8988T (cell line): ENCODE data around the gene VSIG2.
A peak's percentile ranks its signal among the peaks of the same experiment; 100 is the strongest.

ENCODE experiments used
- DNase-seq: peaks from one replicate; pipeline ENCODE4 v3.0.0; 2011

Gene VSIG2

DNA sequence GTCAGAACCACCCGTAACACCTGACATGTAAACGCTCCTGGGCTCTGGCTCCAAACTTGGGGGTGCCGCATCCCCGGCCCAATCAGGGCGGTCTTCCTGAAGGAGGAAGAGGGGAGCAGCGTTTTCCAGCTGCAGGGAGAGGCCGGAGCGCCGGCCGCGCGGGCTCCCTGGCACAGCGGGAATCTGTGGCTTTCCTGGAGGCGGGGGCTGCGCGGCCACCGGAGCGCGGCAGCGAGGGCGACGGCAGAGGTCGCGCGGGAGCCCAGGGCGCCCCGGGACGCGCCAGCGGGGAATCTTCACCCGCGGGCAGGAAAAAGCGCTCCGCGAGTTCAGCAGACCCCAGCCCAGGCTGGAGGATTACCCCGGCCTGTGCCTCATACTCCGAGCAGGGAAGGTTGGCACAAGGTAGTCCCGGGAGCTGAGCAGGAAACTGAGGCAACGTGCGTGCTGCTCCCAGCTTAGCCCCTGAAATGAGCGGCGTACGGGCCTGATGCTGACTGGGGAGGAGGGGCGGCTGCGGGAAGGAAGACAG lies 10.6 kb upstream of the VSIG2 start:
- no peak for DNase-seq

DNA sequence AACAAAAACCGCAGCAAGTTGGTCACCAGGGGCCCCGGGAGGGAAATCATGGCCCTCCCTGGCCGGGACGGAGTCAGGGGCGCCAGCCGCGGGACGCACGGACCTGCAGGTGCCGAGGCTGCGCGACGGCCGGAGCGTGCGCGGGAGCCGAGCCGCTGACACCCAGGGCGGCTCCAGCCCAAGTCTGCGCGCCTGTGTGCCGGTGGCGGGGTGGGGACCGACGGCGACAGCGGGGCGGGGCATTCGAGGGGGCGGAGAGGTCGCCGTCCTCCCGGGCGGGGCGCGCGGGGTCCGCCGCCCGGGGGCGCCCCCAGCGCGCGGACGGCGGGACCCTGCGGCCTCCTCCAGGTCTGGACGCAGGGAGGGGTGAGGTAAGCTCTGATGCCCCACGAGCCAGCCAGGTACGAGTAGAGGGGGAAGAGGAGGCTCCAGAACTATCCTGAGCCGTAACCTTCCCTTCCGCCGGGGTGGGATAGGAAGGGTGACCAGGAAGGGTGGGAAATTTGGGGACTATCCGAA lies 10.1 kb upstream of the VSIG2 start, which contains the start of gene ESAM:
Gene ESAM (minus strand): TSS at position 186 of the 519 bp plus-strand sequence. CDS start 136 bp downstream, at position 50.
- DNase-seq, result peak; percentile 88

DNA sequence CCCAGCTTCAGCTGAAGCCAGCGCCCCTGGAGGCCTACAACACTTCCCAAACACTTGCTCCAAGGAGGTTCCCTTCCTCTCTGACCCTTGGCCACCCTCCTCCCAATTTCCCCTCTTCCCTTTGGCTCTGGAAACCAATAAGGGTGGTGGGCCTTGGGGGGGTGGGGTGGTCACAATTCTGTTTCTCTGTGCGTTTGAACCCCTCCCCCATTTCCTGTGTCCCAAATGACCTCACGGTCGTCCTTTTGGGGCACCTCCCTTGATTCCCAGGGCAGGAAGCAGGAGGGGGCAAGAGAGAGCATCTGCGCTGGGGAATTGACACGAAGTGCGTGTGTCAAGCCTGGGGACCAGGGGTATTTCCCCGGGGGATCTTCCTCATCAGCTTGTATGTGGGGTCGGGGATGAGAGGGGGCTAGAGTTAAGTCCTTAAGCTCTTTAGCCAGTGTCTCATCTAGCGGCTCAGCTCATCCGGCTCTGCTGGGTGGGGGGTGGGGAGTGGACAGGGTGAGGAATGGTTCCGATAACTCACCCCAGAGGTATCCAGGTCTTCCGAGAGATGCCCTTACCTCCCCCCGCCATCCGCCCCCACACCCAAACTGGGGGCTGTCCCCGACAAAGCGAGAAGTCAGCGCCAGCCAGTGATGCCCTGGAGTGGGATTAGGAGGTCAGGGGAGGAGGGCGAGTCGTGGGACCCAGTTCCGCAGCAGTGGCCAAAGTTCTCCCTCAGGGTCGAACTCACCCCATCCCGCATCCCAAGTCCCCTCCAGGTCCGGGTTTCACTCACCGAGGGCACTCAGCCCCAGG lies 9.4 kb upstream of the VSIG2 start:
- no peak for DNase-seq

DNA sequence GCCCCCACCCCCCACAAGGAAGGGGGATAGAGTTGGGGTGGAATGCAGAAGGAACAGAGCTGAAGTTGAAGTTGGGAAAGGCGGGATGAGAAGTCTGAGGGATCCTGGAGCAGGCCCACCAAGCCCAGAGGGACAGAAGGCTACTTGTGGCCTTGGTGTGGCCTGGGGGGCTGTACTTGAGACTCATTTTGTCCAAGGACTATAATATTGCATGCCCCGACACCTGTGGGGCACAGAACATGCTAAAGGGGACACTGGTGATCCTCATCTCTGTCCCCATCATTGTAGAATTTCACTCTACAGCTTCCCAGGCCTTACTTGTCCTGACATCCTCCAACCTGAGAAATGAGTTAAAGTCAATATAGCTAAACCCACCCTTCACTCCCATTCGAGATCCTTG lies 8.8 kb upstream of the VSIG2 start:
- no peak for DNase-seq

DNA sequence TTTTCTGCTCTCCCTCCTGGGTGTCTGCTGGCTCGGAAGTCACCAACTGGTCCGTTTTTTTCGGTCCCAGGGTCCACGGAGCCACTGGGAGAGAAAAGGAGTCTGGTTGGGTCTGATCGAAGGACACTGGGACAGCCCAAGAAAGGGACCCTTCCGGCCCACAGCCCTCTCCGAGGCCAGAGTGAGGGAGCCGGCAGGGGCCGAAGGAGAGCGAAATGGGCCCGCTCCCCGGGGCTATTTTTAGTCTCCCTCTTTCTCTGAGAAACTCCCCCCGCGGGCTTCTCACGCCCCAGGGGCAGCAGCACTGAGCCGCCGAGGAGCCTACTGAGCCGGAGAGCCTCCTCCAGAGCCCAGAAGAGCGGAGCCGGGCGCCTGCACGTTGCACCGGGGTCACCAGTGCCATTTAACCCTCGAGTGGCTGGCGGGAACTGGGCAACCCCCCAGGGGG lies 8.2 kb upstream of the VSIG2 start:
- no peak for DNase-seq

DNA sequence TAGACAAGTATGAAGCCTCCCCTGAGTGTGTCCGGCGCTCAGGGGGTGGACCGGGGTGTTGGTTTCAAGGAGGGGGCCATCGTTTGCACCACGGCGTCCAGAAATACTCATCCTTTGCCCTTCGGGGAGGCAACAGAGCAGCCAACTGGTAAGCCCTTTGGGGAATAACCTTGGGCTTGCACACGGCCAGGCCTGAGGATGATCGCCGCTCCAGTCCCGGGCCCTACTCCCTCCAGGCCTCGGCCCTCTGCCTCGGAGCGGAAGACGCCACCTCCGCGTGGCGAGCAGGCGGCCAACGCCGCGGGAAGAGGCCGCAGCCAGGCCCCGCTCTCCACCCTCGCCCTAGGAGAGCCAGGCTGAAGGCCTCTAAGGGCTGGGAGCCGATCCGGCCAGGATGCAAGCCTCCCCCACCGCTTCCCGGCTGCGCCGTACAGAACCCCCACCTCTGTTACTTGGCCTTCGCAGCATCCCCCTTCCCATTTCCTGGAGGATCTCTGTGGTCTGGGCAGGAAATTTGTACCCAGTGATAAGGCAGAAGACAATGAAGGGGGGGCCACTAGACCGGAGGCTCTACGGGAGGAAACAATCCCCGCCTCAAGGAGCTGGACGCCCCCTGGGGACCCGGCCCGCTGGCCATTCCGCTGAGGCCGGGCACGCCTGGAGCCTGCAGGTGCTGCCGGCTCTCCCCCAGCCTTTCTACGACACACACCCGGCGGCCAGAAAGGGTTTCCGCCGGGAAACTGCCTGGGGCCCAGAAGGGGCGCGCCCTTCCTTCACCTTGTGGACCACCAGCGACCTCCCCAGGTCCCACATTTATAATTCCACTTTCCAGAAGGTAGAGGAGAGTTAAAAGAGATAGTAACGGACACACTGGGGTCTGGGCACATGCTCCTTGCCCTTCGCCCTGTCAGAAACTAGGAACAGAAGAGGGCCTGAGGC lies 7.5 kb upstream of the VSIG2 start:
- no peak for DNase-seq

DNA sequence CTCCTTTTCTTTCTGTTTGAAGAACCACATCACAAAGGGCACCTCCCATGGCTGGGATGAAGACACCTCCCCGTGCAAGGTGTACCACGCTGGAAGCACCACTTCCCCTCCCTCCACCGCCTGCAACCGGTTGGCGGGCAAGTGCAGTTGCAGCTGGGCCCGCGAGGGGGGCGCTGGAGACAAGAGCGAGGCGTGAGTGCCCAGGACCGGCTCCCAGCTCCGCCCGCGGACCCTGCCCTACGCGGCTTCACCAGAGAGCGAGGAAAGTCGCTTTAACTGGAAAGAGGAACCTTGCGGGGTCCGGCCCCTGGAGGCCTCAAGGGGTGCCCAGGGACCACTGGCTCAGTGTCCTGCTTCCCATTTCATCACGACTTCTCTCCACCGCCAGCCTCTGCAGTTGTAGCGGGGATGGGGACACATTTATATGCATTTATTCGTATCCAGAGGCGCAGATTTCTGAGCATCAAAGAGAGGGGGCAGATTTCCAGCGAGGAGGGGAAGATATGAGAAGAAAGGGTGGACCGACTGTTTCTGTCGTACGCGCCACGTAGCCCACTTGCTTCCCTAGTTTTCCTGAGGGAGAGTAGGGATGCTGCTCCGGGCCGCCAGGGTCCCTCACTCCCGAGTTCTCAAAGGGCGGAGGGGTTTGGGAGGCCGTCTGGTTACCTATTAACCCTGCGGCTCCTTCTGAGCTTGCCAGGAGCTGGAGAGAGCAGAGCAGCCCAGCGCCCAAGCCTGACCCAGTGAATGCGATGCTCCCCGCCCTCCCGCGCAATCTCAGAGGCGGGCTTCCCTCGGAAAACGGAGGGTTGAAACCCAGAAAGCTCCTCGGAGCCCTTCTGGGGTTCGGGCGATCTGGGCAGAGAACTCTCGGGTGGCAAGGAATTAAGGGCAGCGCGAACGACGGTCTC lies 6.6 kb upstream of the VSIG2 start:
- peak; percentile 96 for DNase-seq

DNA sequence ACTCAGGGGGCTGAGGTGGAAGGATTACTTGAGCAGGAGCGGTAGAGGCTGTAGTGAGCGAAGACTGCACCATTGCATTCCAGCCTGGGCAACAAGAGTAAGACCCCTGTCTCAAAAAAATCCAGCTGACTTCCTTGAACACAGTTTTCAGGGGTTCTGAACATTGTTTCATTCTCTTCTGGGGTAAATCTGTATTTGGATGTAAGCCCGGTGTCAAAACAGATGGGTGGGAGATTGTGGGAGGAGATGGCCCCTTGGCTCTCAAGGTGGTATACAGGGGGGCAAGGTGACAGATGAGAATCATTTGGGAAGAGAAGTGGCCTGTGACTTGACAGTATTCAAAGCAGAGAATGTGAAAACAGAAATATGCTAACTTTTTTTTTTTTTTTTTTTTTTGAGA lies 5.3 kb upstream of the VSIG2 start:
- no peak for DNase-seq

DNA sequence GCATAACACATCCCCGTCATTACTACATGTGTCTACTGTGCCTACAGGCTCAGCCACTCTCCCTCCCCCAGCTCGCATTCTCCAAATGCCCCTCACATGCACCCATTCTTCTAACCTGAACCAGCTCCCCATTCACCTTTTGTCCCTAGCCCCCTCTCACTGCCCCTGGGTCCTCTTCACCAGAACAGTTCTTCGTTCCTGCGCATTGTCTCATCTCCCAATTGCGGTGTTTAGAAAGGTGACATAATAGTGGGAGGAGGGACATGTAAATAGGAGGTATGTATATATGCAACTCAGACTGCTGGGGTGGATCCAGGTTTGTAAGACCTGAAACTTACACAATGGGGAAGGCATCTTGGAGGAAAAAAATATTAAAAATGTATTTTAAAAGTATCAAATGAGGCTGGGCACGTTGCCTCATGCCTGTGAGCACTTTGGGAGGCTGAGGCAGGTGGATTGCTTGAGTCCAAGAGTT lies 4.7 kb upstream of the VSIG2 start:
- no peak for DNase-seq

DNA sequence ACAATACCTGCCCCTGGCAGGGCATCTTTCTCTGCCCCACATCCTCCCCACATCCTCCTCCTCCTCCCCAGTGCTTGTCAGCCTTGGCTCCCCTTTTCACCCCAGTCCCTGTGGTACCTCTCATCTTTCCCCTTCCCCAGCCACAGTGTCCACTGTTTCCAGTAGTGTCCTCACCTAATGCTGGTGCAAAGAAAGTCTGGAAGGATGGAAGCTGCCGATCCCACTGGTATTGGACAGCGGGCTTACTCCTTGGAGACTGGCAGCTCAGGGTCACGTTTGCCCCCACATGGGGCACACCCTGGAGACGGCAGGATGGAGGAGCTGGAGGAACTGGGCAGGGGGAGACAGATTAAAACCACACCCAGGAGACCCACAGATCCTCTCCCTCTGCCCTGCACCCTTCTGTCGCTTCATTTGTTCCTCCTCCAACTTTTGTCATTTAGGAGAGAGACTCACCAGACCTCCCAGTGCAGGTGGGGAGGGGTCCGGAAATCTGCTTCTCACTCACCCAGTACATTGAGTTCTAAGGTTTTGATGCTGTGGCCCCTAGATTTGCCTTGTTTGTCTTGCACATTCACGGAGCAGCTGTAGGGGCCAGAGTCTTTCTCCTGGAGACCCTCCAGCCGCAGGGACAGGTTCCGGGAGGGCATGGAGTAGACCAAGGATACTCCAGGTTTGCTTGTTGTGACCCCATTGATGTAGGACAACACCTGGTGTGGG lies 4.1 kb upstream of the VSIG2 start:
- DNase-seq, result no peak

DNA sequence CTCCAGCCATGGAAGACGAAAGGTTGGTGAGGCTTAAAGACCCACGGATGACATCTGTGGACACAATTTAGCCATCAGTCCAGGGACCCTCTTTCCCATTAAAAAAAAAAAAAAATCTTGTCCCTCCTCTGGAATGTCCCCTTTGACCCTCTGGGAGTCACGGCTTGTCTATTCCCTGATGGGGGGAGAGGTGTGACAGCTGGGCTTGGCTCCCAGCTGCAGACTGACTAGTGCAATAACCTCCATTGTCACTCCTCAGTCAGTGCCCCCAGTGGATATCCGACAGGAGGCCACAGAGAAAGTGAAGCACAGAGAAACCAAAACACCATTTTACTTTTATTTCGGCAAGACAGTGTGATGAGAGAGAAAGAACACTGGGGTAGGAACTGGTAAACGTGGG lies 2.7 kb upstream of the VSIG2 start:
- DNase-seq, result no peak

DNA sequence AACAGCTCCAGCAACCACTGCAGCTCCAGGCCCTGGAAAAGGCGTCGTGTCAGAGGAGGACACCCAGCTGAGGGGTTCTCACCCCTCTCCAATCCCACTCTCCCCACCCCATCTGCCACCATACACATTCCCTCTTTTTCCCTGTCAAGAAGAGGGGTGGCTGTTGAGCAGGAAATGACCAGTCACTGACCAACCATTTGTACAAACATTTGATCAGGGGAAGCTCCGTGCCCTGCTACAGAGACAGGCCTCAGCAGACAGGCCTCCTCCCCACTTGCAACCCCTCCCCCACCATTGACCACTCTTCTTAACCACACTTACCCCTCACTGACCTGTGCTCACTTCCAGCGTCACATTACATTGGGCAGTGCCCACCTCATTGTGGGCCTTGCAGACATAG lies 2.3 kb upstream of the VSIG2 start:
- no peak for DNase-seq

DNA sequence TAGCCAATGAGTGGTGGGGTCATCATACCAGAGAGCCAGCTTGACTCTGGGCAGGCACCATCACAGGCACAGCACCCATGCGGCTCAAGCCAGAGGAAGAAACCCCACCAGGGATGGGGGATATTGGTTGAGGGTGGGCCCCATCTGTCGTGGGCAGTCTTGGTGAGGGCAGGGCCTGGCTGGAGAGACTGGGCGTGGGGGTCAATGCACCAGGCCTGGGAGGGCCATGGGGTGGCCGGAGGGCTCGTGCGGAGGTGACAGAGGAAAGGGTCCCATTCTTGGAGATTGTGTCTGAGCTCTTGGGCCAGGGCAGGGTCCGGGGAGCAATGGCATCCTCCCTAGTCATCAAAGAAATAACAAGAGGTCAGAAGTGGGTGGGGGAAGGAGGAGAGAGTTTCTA lies 1.6 kb upstream of the VSIG2 start:
- no peak for DNase-seq

DNA sequence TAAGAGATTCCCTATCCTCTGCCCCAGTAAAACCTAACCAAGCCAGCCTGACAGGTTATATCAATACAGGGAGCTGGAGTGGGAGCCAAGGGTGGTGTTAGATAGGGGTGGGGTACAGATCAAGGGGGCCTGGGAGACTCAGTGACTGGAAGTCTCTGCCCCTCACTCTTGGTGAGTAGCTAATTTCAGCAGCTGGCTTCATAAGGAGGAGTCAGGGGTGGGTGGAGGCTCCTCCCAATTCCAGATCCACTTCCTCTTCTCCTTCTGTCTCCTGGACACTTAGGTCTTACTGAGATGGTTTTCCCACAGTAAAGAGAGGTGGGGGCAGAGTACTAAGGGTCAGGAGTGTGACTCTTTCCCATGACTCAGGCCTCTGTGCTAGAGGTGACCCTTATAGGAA lies 1.1 kb upstream of the VSIG2 start:
- no peak for DNase-seq

DNA sequence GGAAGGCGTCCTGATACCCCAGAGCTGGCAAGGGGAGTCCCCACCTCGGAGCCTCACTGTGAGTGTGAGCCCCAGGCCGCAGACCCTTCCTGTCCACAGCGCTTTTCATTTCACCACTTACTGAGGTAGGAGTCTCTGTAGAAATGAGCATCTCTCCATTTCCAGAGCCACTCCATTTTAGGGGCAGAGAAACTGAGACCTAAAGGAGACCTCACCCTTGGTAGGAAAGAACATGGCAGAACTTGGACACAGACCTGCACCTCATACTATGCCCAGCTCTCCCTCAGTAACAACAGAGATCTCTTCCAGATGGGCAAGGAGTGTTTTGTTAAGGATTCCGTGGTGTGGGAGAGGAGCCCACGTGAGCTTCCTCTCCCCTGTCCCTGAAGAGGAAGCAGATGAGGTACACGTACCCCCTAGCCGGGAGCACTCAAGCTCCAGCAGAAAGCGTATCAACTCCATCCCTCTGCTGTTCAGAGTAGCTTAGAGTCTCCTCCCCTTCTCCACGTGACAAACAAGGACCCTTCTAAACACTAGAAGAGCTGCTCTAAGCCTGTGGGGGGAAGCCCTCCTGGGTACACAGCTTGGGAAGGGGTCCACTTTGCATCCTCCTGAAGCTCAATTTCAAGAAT lies 532 bp upstream of the VSIG2 start:
- DNase-seq, result no peak

DNA sequence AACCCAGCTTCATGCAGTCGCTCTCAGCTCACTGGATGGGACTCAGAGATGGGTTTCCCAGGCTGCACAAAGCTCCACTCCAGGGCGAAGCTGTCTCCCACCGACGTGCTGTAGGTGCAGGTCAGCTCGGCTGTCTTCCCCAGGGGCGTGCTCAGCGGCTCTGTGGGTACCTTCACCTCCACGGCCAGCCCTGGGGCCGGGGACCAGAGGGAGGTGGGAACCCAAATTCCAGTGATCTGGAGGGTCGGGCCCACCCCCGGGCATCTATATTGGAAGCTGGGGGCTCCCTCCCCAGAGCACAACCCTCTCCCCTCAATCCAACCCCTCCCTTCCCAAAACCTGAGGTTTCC lies 689 bp downstream of the VSIG2 start:
- no peak for DNase-seq

DNA sequence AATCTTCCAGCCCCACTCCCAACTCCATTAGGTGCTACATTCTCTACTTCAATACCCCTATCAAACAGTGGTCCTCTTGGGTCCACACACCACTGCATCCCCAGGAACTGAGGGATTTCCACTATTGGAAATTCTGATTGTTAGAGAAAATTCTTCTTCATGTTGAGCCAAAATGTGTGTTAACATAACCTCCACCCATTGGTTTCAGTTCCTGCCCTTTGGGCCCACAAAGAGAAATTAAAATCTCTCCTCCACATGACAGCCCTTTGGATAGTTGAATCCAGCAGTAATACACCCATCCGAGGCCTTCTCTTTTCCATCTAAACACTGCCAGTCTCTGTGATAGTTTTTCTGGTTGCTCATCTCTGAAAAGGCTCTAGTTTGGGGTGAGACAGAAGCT lies 2.1 kb downstream of the VSIG2 start:
- DNase-seq, result no peak

DNA sequence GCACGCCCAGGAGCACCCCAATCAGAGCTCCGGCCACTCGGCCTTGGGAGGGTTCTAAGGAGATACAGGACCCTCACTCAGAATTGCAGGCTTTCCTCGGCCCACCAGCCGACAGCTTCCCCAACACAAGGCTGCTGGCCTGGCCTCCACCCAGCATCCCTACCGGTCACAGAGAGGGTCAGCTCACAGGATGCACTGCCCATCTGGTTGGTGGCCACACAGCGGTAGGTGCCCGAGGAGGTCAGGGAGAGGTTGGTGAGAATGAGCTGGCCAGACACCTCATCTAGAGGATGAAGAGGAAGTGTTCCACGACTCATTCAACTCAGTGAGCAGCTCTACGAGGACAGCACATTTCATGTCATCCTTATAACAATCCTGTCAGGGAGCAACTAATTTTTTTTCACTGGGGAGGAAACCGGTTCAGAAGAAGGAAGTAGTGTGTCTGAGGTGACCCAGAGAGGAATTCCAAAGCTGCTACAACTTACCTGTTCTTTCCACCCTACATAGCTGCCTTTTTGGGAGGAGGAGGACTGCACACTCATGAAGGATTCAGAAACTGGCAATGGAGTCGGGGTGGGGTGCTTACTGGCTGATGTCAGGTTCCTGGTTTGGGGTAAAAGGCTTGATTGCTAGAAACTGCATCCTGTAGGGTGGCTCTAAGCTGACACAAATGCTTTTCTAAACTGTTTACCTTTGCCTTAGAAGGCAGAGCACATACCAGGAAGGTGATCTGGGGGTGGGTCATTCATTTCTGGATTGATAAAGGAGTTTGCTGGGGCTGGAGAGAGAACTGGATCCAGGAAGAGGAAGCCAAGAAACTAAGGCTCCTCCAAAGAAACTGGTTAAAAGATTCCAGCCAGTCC lies 3.3 kb downstream of the VSIG2 start:
- DNase-seq, result no peak

DNA sequence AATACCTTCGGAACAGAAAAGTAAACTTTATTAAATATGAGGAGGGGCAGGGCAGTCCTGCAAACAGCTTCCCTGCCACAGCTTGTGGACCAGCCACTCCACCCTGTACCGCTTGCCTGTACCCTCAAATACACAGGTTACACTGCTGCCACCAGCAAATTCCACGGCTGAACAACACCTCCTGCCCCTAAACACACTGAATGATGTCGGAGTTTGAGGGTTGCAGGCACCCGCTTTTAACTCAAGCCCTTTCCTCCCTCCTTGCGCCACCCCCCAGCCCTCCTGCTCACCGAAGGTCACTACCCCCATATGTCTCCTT lies 4.0 kb downstream of the VSIG2 start:
- DNase-seq, result no peak

DNA sequence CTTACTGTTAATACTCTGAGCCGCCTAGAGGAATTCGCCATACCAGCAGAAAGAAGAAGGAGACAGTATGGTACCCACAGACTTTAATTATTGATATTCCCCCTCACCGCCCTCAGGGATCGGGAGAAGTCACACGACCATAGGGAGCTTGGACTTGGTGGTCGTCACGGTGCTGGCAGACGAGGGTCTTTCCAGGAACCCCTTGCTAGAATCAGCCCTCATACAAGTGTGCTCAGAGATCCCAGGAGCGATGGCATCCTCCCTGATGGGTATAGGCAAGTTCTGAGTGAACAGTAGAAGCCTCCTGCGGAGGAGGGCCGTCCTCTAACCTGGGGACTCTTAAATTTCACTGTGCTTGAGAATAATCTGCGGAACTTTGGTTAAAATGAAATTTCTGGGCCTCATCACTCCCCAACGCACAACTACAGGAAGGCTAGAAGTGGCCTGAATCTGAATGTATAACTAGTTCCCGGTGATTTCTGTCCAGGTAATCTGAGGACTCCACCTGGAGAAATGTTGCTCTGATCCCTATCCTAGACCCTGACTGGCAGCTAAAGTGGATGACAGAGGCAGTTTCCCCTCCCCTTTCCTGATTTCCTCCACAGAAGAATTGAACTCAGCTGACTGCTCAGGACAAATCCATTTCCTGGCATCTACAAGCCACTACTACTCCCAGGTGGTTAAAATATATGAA lies 4.5 kb downstream of the VSIG2 start:
- DNase-seq, result no peak
